Suppressor macrophage (primary cell): ENCODE measurements around the gene MYLIP.

Experiments
- DNase-seq, 4 experiments: peaks; one replicate each; pipeline ENCODE4 v3.0.0-alpha.2; 2020 to 2022

MYLIP gene

GRCh38 chr6:16141514-16141913 lies 12.6 kb downstream of the MYLIP start:
- DNase-seq = no peak

- DNase-seq = no peak
Observed at GRCh38 chr6:16145038-16145437, 16.2 kb downstream of the MYLIP start.

GRCh38 chr6:16146028-16146427 lies 17.1 kb downstream of the MYLIP start:
- no peak for DNase-seq

GRCh38 chr6:16146527-16146955 lies 17.7 kb downstream of the MYLIP start:
- no peak for DNase-seq

GRCh38 chr6:16148498-16148897 lies 19.6 kb downstream of the MYLIP start:
- no peak for DNase-seq

- no peak for DNase-seq
Observed at GRCh38 chr6:16149305-16149704, 20.4 kb downstream of the MYLIP start.

GRCh38 chr6:16150098-16150497 lies 21.2 kb downstream of the MYLIP start:
- no peak for DNase-seq

- no peak for DNase-seq
Observed at GRCh38 chr6:16153211-16153820, 24.4 kb downstream of the MYLIP start.

GRCh38 chr6:16154904-16155303 lies 26.0 kb downstream of the MYLIP start:
- DNase-seq = no peak

- DNase-seq = no peak
Observed at GRCh38 chr6:16157492-16157891, 28.6 kb downstream of the MYLIP start.

GRCh38 chr6:16157909-16158308 lies 29.0 kb downstream of the MYLIP start:
- no peak for DNase-seq

GRCh38 chr6:16158943-16159557 lies 30.2 kb downstream of the MYLIP start:
- DNase-seq = no peak

- no peak for DNase-seq
Observed at GRCh38 chr6:16160794-16161193, 31.9 kb downstream of the MYLIP start.

- no peak for DNase-seq
Observed at GRCh38 chr6:16162003-16162402, 33.1 kb downstream of the MYLIP start.

- no peak for DNase-seq
Observed at GRCh38 chr6:16163066-16163465, 34.2 kb downstream of the MYLIP start.

GRCh38 chr6:16163535-16164300 lies 34.8 kb downstream of the MYLIP start:
- DNase-seq = peak in 3 of 4 experiments; percentile 31 to 41 (median 39)

- DNase-seq = no peak
Observed at GRCh38 chr6:16165641-16166040, 36.8 kb downstream of the MYLIP start.

GRCh38 chr6:16166871-16167608 lies 38.2 kb downstream of the MYLIP start:
- DNase-seq = no peak

- DNase-seq = no peak
Observed at GRCh38 chr6:16168121-16168520, 39.2 kb downstream of the MYLIP start.

GRCh38 chr6:16168858-16169257 lies 40.0 kb downstream of the MYLIP start:
- peak in 2 of 4 experiments; percentile 24 to 31 for DNase-seq

- no peak for DNase-seq
Observed at GRCh38 chr6:16171400-16171799, 42.5 kb downstream of the MYLIP start.

- no peak for DNase-seq
Observed at GRCh38 chr6:16173167-16173940, 44.5 kb downstream of the MYLIP start.
